Measurements from ENCODE around the gene TMEM91. TPM values are rescaled to one million over a fixed set of nuclear protein-coding genes. Genes with fewer than 3 reads are reported as not detected.

TMEM91 gene
- total RNA-seq, 4 donors from 2014 or later, result 12.4 to 44.3 (median 14.2) TPM

DNA sequence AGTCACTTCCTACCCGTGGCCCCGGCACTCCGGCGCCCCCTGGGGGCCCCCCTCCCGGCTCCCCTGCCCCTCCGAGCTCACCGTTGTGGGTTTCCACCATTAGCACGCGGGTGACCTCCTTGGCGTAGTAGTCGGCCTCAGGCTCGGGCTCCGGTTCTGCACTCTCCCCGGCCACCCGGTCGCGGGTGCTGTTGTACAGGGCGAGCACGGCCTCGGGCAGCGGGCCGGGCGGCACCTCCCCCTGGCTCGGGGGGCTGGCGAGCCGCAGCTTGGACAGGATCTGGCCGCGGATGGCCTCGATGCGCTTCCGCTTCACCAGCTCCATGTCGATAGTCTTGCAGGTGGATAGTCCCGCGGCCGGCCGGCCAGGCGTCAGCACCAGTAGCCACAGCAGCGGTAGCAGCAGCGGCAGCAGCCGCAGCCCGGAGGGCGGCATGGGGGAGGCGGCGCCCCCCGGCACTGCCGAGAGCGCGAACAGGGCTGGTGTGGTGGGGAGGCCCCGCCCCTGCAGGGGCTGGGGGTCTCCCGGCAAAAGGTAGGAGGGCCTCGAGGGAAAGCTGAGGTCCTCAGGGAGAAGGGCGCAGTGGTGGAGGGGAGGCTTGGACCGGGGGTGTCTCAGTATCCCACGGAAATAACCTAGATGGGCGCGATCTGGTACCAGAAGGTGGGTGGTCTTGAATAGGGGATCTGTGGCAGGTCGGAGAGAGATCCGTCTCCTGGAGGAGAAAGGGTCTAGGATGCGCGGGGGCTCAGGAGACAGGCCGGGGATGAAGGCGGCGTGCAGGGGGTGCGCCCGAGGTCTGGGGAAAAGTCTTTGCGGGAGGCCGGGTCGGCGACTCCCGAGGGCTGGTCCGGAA lies 23.5 kb upstream of the TMEM91 start:
- TF ChIP-seq, protein P1, sequence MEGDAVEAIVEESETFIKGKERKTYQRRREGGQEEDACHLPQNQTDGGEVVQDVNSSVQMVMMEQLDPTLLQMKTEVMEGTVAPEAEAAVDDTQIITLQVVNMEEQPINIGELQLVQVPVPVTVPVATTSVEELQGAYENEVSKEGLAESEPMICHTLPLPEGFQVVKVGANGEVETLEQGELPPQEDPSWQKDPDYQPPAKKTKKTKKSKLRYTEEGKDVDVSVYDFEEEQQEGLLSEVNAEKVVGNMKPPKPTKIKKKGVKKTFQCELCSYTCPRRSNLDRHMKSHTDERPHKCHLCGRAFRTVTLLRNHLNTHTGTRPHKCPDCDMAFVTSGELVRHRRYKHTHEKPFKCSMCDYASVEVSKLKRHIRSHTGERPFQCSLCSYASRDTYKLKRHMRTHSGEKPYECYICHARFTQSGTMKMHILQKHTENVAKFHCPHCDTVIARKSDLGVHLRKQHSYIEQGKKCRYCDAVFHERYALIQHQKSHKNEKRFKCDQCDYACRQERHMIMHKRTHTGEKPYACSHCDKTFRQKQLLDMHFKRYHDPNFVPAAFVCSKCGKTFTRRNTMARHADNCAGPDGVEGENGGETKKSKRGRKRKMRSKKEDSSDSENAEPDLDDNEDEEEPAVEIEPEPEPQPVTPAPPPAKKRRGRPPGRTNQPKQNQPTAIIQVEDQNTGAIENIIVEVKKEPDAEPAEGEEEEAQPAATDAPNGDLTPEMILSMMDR (IDR thresholded peaks at IDR 0.05), result no peak
- DNase-seq (ENCODE audit: low spot score) (no peak), ATAC-seq (ENCODE audit: low FRiP score) (no peak)

GRCh38 chr19:41353466-41354342 lies 22.6 kb upstream of the TMEM91 start, which contains the start of gene TGFB1:
TSS of gene TGFB1 (minus strand) at chr19:41353922. CDS start at chr19:41353044, 878 bp downstream.
- TF ChIP-seq, protein P1 (IDR thresholded peaks at IDR 0.05), result peak in 2 of 3 donors; percentile 32 to 33
- ATAC-seq (ENCODE audit: low FRiP score) (peak; percentile 63), DNase-seq (ENCODE audit: low spot score) (peak; percentile 64)

DNA sequence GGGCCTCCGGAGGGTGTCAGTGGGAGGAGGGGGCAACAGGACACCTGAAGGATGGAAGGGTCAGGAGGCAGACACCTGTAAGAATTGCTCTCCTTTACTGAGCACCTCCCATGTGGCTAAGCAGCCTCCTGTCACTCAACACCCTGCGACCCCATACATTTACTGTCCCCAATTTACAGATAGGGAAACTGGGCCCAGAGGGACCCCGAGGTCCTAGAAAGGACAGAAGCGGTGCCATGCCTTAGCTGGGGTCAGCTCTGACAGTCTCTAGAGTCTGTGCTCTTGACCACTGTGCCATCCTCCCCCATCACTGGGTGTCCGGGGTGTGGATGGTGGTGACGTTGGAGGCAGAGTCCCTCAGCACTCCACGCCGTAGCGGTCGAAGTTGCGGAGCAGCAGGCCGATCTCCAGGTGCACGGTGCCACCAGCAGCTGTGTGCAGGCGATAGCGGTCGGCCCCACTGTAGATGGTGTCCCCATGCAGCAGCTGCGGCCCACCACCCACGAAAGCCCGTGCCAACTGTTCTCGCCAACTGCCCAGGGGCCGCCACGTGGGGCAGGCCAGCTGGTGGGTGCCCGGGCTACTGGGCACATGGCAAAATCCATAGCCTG lies 21.9 kb upstream of the TMEM91 start:
- no peak for ATAC-seq (ENCODE audit: low FRiP score)
- DNase-seq (ENCODE audit: low spot score), result no peak
- TF ChIP-seq, protein P1 (IDR thresholded peaks at IDR 0.05), result no peak

DNA sequence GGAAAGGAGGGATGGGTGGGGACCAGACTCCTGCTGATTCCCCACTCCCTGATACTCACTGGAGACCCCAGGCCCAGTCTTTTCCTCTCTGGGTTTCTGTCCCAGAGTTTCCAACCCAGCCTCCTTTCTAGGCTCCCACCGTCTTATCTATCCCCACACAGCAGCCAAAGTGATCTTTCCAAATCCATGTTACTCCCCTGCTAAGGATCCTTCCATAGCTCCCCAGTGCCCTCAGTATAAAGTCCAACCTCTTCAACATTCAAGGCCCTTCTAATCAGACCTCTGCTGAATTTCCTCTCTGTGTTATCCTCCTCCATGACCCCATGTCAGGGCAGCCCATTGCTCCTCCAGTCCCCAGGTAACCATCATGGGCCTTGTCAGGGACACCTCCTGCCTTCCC lies 21.3 kb upstream of the TMEM91 start:
- TF ChIP-seq, protein P1 (IDR thresholded peaks at IDR 0.05), result no peak
- ATAC-seq (ENCODE audit: low FRiP score) (no peak), DNase-seq (ENCODE audit: low spot score) (no peak)

- no peak for DNase-seq (ENCODE audit: low spot score)
- TF ChIP-seq, protein P1 (IDR thresholded peaks at IDR 0.05), result no peak
- no peak for ATAC-seq (ENCODE audit: low FRiP score)
Measured at GRCh38 chr19:41355802-41356201, 20.5 kb upstream of the TMEM91 start.

DNA sequence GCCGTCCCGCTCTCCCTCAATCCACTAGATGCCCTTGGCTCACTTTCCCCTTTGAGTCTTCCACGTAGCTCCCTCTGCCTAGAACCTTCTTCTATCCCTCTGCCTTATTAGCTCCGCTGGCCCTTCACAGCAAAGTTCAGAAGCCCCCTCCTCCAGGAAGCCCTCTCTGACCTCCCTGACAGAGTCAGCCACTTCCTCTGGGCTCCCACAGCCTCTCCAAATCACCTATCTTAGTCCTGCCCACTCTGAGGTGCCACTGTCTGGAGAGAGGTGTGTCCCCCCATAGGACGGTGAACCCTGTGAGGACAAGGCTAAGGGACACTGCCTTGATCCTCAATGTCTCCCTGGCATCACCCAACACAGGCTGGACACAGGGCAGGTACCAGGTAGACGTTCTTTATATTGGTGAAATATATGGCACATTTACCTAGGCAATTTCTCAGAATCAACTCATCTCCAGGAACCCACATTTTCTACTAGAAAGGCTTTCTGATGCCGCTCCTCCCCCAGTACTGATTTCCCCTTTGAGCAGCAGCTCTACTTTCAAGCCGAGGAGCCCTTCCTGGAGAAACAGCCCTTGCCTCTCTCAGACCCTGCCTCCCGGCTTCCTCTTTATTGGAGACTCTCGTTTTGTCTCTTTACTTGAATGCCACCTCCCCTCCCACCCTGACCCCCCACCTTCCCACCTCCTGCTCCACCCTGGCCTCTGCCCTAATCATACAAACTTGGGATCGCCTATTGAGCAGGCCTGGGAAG lies 19.2 kb upstream of the TMEM91 start:
- ATAC-seq (ENCODE audit: low FRiP score), result no peak
- no peak for DNase-seq (ENCODE audit: low spot score)
- TF ChIP-seq, protein P1 (IDR thresholded peaks at IDR 0.05), result no peak
